ENCODE results near the gene ETV3.

DNA sequence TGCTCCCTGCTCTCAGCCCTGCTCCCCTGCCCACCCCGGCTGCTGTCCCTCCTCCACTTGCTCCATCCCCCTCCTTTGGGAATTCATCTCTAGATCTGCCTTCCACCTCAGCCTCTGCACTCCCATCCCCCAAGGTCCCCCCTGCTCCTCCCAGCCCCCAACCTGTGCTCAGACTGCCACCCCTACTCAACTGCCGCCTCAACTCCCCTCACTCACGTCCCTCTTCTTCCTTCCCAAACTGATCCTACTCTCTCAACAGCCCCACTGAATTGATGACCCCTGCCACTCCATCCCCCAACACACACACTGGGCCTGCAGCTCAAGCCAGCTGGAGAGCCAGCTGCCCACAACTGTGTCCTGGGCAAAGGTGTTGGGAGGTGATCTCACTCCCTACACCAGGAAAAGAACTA is 22.8 kb downstream of the ETV3 start:
- TF ChIP-seq, protein P1, sequence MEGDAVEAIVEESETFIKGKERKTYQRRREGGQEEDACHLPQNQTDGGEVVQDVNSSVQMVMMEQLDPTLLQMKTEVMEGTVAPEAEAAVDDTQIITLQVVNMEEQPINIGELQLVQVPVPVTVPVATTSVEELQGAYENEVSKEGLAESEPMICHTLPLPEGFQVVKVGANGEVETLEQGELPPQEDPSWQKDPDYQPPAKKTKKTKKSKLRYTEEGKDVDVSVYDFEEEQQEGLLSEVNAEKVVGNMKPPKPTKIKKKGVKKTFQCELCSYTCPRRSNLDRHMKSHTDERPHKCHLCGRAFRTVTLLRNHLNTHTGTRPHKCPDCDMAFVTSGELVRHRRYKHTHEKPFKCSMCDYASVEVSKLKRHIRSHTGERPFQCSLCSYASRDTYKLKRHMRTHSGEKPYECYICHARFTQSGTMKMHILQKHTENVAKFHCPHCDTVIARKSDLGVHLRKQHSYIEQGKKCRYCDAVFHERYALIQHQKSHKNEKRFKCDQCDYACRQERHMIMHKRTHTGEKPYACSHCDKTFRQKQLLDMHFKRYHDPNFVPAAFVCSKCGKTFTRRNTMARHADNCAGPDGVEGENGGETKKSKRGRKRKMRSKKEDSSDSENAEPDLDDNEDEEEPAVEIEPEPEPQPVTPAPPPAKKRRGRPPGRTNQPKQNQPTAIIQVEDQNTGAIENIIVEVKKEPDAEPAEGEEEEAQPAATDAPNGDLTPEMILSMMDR (IDR thresholded peaks at IDR 0.05), result no peak
- TF ChIP-seq POLR2A (IDR thresholded peaks at IDR 0.05), result no peak

All from uterus (tissue), 2 donors.